Suprapubic skin (tissue), 4 donors: ENCODE data around the gene KRTAP12-2.

ENCODE experiments used
- POLR2A ChIP-seq, 2 donors: fragments of 450-650 bp; IDR thresholded peaks; one replicate each; pipeline ENCODE4 v1.6.1; 2017; ENCODE audit warnings: antibody characterized with exemption in 2 of 2, mild to moderate bottlenecking in 2 of 2, moderate library complexity in 2 of 2
- POLR2AphosphoS5 ChIP-seq, 3 donors: sonication (generic); formaldehyde crosslinking; IDR thresholded peaks; one replicate each; pipeline ENCODE4 v1.6.1; 2017; ENCODE audit warnings: antibody characterized with exemption in 3 of 3

- no peak for TF ChIP-seq POLR2AphosphoS5 (IDR thresholded peaks at IDR 0.05)
- no peak for TF ChIP-seq POLR2A (IDR thresholded peaks at IDR 0.05)
Observed at GRCh38 chr21:44701023-44701400, 34.3 kb upstream of the KRTAP12-2 start.
